ENCODE data around the gene NACA2.

DNA sequence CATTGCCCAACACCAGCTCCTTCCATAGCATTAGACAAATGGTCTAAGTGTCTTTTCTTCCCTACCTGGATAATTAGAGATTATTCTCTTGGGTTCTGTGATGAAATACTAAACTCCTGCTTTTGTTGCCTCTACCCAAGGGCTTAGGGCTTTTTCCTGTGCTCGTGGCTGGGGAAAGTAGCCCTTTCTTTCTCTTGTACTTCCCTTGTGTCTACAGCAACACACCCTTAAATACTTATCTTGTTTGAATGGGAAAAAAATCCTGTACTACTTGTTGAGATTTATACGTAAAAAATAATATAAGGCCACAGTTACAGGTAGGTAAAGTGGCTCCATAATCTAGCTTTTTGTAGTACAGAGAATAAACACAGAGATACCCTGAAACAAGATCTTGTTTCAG lies 7.0 kb upstream of the NACA2 start:
- TF ChIP-seq, protein P1, sequence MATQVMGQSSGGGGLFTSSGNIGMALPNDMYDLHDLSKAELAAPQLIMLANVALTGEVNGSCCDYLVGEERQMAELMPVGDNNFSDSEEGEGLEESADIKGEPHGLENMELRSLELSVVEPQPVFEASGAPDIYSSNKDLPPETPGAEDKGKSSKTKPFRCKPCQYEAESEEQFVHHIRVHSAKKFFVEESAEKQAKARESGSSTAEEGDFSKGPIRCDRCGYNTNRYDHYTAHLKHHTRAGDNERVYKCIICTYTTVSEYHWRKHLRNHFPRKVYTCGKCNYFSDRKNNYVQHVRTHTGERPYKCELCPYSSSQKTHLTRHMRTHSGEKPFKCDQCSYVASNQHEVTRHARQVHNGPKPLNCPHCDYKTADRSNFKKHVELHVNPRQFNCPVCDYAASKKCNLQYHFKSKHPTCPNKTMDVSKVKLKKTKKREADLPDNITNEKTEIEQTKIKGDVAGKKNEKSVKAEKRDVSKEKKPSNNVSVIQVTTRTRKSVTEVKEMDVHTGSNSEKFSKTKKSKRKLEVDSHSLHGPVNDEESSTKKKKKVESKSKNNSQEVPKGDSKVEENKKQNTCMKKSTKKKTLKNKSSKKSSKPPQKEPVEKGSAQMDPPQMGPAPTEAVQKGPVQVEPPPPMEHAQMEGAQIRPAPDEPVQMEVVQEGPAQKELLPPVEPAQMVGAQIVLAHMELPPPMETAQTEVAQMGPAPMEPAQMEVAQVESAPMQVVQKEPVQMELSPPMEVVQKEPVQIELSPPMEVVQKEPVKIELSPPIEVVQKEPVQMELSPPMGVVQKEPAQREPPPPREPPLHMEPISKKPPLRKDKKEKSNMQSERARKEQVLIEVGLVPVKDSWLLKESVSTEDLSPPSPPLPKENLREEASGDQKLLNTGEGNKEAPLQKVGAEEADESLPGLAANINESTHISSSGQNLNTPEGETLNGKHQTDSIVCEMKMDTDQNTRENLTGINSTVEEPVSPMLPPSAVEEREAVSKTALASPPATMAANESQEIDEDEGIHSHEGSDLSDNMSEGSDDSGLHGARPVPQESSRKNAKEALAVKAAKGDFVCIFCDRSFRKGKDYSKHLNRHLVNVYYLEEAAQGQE (IDR thresholded peaks at IDR 0.05; ENCODE audit: insufficient read depth in 1 of 2, low read depth in 2 of 2, low read length in 2 of 2): no peak
- TF ChIP-seq POLR2AphosphoS5 (IDR thresholded peaks at IDR 0.05; ENCODE audit: low read depth, low read length): no peak
